Kasumi-1 (cell line): ENCODE measurements around the gene TRIM33.

ENCODE experiments used
- DNase-seq, 2 experiments: peaks; one replicate each; lab custom pipeline; 2025; lab: John Stamatoyannopoulos, UW

TRIM33 gene

DNA sequence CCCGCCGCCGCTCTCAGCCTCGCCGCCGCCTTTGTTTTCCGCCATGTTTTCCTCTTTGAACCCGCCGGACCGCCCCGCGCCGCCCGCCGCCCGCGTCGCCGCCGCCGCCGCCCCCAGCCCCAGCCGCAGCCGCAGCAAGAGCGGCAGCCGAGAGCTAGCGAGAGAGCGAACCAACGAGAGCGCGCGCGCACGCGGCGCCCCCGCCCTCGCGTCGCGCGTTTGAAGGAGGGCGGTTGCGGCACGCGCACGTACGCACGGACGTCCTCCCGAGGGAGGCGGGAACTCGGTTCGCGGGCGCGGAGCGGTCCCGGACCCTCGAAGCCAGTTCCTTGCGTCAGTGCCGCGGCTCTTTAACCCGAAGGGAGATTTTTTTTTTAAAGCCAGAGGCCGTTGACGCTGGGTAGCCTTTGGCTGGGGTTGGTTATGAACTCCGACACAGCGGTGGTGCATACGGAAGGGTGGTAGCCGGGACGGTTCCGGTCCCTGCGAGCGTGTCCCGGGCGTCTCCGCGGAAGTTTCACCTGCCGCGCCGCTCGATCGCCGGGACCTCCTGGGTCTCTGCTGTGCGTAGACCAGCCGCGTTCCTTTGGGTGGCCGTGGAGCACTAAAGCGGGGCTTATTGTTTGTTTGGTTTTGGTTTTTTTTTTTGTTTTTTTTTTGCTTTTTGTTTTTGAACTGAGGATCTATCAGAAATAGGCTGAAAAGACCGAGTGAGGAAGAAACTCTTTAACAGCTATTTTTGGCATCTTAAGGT, at the start of gene TRIM33:
TRIM33 (minus strand) TSS at position 172 of the 754 bp plus-strand sequence; CDS start at position 45, 127 bp downstream.
- peak; percentile 80 to 87 for DNase-seq

DNA sequence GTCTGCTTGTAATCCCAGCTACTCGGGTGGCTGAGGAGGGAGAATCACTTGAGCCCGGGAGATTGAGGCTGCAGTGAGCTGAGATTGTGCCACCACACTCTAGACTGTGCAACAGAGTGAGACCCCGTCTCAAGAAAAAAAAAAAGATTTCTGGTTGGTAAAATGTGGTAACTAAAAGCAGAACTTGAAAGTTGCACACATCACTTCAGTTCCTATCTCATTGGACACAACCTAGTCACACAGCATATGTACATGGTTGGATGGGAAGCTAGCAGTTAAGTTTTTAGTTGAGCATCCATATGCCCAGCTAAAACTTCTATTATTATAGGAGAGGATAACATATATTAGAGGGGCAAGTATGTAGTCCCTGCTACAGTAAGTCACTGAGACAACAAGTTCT, 48.4 kb upstream of the TRIM33 start:
- peak; percentile 9 to 12 for DNase-seq

DNA sequence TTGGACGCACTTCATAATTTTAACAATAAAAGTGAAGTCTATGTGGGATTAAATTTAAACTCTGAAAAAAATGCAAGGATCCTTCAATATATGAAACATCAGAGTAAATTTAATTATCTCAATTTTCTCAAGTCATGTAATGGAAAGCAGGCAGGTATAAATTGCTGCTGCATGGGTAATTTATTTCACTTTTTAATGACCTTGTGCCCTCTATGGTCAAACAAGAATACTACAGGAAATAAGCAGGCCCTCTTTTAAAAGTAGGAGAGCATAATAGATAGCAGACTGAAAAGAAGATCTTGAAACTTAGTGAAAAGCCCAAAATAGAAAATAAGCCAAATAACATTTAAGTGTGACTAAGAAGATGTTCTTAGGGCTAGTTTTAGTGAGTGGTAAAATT, 47.5 kb upstream of the TRIM33 start:
- peak; percentile 45 to 66 for DNase-seq

DNA sequence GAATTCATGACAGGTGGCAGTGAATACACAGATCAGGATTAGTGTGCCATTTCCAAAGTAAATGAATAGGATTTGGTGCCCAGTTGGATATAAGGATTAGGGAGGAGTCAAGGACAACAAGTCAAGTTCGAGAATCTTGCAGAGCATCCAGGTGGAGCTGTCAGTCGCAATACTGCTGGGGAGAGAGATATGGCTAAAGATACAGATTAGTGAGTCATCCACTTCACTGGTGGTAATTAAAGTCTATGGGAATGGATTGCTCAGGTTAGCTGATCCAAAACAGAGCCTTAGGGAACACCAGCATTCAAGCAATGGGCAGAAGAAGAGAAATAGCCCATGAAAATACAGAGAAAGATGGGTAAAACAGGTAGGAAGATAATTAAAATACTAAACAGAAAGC, 43.6 kb upstream of the TRIM33 start:
- no peak for DNase-seq

DNA sequence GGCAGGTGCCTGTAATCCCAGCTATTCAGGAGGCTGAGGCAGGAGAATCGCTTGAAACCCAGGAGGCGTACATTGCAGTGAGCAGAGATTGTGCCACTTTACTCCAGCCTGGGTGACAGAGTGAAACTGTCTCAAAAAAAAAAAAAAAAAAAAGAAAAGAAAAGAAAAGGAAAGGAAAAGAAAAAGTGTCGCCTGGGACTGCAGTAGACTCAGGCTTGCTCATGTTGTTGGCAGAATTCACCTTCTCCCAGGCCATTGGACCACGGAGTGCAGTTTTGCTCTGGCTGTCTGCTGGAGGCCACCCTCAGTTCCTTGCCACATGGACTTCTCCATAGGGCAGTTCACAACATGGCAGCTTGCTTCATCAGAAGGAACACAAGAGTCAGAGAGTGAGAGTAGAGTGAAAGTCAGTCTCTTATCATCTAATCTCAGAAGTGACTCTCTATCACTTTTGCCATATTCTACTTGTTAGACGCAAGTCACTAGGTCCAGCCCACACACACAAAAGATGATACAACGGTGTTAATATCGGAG, 41.2 kb upstream of the TRIM33 start:
- DNase-seq = no peak

DNA sequence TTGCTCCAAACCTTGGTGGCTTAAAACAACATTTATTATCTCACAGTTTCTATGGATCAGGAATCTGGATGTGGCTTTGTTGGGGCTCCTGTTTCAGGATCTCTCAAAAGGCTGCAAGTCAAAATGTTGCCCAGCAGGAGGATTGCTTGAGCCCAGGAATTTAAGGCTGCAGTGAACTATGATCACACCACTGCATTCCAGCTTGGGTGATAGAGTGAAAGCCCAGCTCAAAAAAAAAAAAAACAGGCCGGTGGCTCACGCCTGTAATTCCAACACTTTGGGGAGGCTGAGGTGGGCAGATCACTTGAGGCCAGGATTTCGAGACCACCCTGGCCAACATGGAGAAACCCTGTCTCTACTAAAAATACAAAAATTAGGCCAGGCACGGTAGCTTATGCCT, 40.4 kb upstream of the TRIM33 start:
- no peak for DNase-seq

DNA sequence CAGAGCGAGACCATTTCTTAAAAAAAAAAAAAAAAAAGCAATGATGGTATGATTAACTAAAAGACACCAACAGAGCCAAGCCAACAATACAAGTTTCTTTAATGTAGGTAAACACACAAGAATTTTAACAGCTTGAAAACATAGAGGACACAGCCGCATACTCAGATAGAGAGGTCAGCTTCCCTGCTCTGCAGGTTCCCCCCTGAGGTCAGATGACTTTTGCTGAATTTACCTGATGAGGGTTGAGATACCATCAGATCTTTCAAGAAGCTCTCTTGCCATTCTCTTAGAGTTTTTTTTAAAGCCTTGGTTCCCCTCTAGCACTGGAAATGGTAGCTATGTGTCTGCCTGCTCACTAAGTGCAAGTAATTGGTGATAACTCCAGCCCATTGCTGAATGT, 39.3 kb upstream of the TRIM33 start:
- no peak for DNase-seq

DNA sequence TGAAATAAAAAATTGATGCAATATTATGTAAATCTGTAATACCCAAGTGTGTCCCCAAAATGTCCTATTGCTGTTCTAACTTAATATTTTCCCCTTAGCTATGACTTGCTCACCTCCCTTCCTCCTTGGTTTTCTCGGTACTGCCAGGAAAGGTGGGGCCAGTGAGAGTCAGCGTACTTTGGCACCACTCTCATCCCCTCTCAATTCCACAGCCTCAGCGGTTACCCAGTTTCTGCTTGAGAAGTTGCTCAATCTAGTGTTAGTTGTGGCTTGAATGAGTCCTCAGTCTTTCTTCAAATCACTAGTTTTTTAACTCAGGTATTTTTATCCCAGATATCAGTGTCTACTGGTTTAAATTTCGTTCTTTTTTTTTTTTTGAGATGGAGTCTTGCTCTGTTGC, 38.1 kb upstream of the TRIM33 start:
- DNase-seq = no peak

DNA sequence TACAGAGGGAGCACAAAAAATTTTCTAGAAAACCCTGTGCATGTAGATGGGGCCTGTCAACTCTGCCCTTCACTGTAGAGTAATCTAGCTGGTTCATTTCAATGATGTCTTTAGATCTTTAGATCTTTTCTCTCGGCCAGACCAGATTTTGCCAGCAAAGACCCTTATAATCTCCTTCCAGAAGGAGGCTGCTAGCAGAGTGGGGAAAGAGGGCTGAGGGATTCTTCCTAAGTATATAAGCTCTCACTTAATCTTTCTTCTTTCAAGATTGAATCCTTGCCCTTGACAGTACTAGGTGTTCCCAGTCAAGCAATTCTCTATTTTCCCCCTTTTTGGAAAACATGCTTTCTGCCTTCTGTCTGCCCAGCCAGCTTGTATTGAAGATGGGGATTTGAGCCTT, 36.1 kb upstream of the TRIM33 start:
- DNase-seq = no peak

DNA sequence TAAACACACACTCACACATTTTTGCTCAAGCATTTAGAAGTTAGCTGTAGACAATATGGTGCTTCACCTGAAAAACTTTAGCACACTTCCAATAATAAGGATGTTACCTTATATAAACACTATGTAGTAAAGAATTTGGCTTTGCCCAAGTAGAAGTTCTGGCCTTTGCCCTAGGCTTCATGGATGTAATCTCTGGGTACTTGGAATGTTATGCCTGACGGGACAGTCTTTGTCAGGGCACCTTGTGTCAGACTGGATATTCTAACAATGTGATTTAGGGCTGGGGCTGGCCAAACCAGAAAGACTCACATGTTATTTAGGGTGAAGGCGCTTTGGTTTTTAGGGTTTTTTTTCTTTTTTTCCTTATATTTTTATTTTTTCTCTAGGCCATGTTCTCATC, 34.8 kb upstream of the TRIM33 start:
- no peak for DNase-seq

DNA sequence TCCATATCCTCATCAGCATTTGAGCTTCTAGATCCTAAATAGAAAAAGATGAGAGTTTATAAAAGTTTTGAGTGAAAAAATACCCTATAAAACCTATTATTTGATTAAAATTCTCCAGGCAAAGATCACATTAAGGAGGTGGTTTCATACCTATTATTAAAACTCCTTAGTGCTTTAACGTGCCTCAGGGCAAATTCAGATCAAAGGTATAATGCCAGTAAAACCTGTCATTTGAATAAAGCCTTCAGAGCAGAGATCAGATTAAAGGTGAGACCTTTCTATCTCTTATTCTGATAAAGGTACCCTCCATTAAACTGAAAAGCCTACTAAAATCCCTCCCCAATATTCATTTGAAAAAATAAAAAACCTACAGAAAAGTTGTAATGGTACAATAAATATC, 34.3 kb upstream of the TRIM33 start:
- no peak for DNase-seq

DNA sequence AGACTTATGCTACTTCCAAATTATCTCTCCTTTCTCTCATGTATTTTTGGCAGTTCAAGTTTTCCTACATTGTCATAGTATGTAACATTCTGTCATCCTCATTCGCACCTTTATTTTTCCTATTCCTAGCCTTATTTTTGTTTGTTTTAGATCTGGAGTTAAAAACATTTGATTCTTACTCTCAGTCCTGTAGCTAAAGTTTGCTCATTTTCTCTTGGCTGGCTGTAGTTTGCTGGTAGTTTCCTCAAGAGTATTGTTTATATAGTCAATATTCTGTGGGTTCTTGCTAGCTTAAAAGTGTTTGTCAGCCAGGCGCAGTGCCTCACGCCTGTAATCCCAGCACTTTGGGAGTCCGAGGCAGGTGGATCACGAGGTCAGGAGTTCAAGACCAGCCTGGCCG, 29.8 kb upstream of the TRIM33 start:
- no peak for DNase-seq

DNA sequence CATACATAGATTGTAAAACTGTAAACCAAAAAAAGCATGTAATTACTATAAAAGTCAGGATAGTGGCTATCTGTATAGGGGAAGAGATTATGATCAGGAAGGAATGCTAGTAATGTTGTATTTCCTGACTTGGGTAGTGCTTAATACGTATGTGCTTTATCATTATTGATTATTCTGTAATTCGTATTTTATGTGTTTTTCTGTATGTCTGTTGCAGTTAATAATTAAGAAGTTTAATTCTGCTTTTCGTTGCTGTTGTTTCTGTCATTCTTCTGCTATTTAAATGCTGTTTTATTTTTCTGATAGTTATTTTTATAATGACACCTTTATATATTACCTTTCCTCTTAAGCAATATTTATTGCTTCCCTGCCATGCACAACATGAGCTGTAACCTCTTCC, 29.3 kb upstream of the TRIM33 start:
- DNase-seq = no peak

DNA sequence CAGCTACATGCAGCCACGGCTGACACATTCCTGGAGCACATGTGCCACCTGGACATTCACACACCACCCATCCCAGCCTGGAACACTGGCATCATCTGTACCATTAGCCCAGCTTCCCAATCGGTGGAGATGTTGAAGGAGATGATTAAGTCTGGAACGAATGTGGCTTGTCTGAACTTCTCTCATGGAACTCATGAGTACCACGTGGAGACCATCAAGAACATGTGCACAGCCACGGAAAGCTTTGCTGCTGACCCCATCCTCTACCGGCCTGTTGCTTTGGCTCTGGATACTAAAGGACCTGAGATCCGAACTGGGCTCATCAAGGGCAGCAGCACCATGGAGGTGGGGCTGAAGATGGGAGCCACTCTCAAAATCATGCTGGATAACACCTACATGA, 25.0 kb upstream of the TRIM33 start:
- no peak for DNase-seq

DNA sequence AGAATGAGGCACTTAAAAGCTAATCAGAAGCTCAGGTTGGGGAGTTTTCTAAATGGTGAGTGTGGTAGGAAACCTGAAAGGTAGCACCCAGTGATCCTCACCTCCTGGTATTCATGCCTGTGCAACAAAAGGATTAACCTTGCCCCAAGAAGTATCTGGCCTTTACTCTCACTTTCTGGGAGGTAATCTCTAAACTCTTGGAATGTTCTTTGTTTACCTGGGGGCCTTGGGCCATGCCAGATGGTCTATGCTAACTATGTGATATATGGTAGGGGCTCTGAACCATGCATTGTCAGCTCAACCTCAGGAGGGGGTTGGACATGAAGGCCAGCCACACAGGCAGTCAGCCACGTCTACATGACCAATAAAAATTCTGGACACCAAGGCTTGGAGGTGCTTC, 24.4 kb upstream of the TRIM33 start:
- no peak for DNase-seq

DNA sequence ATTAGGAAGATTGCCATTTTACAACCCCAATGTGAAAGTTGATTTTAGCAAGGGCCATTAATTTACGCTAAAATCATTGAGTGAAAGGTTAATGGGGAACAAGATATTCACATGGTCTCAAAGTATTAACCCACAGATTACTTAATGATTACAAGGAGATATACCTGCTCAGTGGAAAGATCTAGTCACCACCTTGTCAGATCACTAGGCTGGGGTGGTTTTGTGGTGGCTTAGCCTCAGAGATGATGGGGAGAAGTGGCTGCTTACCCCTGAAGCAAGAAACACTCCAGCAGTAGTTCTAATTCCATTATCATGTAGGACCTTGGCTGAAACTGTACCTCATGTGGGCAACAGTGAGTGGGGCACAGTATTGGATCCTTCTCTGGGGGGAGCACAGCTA, 20.1 kb upstream of the TRIM33 start:
- DNase-seq = no peak

DNA sequence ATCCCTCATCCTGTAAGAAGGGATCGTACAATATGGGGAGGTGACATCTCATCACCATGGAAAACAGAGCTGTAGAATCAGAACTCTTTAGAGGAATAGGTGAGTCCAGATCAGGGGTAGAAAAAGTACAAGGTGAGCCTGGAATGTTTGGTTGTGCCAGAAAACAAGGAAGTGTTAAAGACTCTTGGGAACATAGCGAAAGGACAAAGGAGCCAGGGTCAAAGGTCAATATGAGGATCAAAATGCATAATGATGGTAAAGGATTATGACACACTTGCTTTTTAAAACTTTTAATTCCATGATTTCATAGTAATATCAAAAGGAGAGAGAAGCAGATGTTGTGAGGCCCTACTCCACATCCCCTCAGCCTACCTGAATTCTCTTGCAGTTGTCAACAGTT, 19.2 kb upstream of the TRIM33 start:
- no peak for DNase-seq

DNA sequence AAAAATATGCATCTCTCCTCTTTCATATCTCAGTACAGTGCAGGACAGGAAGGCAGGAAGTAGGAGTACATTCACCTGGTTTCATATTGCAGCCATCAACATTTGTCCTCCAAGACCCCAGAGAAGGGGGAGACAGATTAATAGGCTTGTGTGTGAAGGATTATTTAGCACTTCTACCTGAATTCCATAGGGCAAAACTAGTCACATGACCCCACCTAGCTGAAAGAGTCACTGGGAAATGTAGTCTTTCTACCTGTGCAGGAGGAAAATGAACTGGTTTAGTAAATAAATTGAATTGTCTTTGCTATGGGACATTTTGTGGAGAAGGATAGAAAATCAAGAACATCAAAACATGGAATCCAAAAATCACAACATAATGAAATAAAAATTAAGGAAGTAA, 13.9 kb upstream of the TRIM33 start:
- DNase-seq = no peak

DNA sequence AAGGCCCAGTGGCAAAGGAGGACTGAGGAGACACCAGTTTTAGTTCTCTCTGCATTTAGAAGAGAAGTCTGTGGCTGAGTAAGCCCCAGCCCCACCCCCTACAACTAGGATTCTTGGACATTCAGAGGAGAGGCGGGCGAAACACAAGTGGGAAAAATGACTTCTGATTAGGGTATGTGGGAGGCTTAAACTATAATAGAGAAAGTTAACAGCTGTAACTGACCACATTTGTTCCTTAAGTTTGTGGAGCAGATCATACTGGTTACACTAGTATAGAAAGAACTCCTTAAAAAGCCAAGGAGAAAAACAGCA, 11.2 kb upstream of the TRIM33 start:
- DNase-seq = no peak

DNA sequence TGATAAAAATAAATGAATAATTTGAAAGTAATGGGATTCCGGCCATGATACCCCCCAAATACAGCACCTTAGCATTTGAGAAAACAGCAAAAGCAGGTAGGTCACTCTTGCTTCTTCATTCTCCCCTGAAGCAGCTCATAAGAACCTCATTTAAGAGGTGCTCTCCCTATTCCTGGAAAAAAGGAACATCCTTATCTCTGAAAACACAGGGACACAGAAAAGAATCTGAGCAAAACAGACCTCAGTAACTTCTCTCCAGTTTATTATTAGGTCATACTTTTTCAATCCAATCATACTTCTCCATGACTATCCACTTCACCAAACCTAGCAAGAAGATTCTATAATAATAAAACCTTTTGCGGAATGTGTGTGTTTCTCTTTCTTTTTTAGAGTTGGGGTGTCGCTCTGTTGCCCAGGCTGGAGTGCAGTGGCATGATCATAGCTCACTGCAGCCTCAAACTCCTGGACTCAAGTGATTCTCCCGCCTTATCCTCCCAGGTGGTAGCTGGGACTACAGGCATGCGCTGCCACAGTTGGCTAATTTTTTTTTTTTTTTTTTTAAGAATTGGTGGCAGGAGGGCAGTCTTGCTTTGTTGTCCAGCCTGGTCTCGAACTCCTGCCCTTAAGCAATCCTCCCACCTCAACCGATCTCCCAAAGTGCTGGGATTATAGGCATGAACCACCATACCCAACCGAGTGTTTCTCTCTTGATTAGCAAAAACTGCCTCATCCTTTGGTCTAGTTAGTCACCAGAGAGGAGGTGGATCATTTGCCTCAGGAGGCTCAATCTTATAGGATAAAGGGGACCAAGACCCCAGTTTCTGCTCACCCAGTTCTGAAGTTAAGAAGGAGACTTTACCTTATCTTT, 10.6 kb upstream of the TRIM33 start:
- DNase-seq = no peak

DNA sequence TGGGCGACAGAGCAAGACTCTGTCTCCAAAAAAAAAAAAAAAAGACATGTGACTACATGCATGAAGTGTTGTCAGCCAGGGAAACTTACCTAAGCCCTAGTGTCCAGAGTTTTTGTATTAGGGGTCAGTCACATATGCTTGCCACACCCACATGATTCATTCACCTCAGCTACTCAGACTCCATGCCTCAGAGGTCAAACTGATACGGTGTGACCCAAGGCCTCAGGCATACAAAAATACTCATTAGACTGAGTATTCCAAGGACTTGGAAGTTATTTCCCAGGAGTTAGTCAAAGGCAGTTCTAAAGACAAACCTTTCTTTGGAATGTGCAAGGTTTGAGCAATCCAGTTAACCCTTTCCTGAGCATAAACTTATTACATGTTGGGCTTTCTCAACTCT, 6.3 kb upstream of the TRIM33 start:
- DNase-seq = no peak

DNA sequence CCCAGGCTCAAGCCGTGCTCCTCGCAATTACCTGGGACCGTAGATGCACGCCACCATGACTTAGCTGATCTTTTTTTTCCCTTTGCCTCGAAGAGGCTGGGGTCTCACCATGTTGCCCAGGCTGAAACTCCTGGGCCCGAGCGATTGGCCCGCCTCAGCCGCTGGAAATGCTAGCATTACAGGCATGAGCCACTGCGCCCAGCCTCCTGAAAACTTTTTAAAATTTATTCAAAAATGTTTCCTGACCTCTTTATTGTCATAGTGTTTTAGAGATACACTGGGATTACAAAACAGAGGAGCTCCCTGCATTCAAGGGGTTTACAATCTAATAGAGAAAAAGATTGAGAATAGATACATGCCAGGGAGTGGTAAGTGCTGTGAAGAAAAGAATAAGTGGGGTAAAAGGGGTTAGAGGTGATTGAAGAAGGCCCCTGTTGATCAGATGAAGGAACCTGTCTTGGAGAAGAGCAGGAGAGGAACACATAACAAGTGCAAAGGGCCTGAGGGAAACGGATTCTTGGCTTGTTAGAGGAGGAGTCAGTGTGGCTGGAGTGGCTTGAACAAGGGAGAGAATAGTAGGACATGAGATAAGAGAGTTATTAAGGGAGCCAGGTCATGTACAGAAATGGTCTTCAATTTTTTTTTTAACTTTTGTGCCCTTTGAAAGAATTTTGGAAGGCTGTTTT, 1.7 kb upstream of the TRIM33 start:
- no peak for DNase-seq
